Hepatic stellate cell (primary cell): Measurements from ENCODE around the gene ASRGL1.

Experiments
- DNase-seq: peaks from one replicate; pipeline ENCODE4 v3.0.0; 2011; ENCODE audit warnings: low spot score

ASRGL1 gene

GRCh38 chr11:62416596-62416995 is 79.3 kb downstream of the ASRGL1 start:
- no peak for DNase-seq

- no peak for DNase-seq
These were observed 80.9 kb downstream of the ASRGL1 start for GRCh38 chr11:62418136-62418535.

- DNase-seq = no peak
These were observed 81.5 kb downstream of the ASRGL1 start, which contains the start of gene SCGB1A1 for GRCh38 chr11:62418733-62419132. SCGB1A1 (plus strand) TSS chr11:62419033; CDS start chr11:62419096, 63 bp downstream.

- DNase-seq = no peak
These were observed 82.2 kb downstream of the ASRGL1 start for GRCh38 chr11:62419314-62419929.

- DNase-seq = no peak
These were observed 82.7 kb downstream of the ASRGL1 start for GRCh38 chr11:62419943-62420342.

- no peak for DNase-seq
These were observed 83.6 kb downstream of the ASRGL1 start for GRCh38 chr11:62420882-62421281.

GRCh38 chr11:62421996-62422395 is 84.7 kb downstream of the ASRGL1 start:
- no peak for DNase-seq

- DNase-seq = no peak
These were observed 85.8 kb downstream of the ASRGL1 start for GRCh38 chr11:62423012-62423411.

- DNase-seq = no peak
These were observed 90.5 kb downstream of the ASRGL1 start for GRCh38 chr11:62427630-62428233.

- no peak for DNase-seq
These were observed 91.8 kb downstream of the ASRGL1 start for GRCh38 chr11:62428871-62429560.

GRCh38 chr11:62430425-62430824 is 93.2 kb downstream of the ASRGL1 start:
- no peak for DNase-seq

- peak; percentile 69 for DNase-seq
These were observed 94.1 kb downstream of the ASRGL1 start for GRCh38 chr11:62431171-62431901.

GRCh38 chr11:62432695-62433094 is 95.4 kb downstream of the ASRGL1 start:
- no peak for DNase-seq

- no peak for DNase-seq
These were observed 96.1 kb downstream of the ASRGL1 start for GRCh38 chr11:62433141-62433903.

GRCh38 chr11:62433904-62434276 is 96.6 kb downstream of the ASRGL1 start:
- DNase-seq = no peak

- no peak for DNase-seq
These were observed 98.8 kb downstream of the ASRGL1 start for GRCh38 chr11:62435846-62436660.

- DNase-seq = no peak
These were observed 100.4 kb downstream of the ASRGL1 start for GRCh38 chr11:62437616-62438015.

GRCh38 chr11:62438641-62439040 is 101.4 kb downstream of the ASRGL1 start:
- no peak for DNase-seq

GRCh38 chr11:62439785-62440602 is 102.7 kb downstream of the ASRGL1 start:
- DNase-seq = peak; percentile 73
